B cell (primary cell): ENCODE measurements around the gene VSTM2L. TPM values are rescaled to one million over a fixed set of nuclear protein-coding genes. Genes with fewer than 3 reads are reported as not detected.

Experiments used
- ATAC-seq: fragments of 200-7000 bp; cut with Tn5 transposase; one replicate; pipeline ENCODE4 v1.10.0; 2021; ENCODE audit warnings: low read depth, mild to moderate bottlenecking, moderate number of reproducible peaks, moderate library complexity
- CTCF ChIA-PET: fragments of 350-600 bp; sonication (Branson Sonifier 250); formaldehyde crosslinking; loops from one replicate; lab custom pipeline; 2021; ENCODE audit warnings: antibody characterized with exemption, inconsistent platforms; lab: Charles Lee
- POLR2A ChIA-PET: fragments of 350-600 bp; sonication (Branson Sonifier 250); formaldehyde crosslinking; loops from one replicate; lab custom pipeline; 2021; ENCODE audit warnings: antibody characterized with exemption; lab: Charles Lee
- DNase-seq: peaks from one replicate; pipeline ENCODE4 v3.0.0; 2013
- H2AFZ ChIP-seq: 2 replicates; pipeline ENCODE4 v1.6.1; 2012; ENCODE audit warnings: mild to moderate bottlenecking, low read depth, low read length; ENCODE audit not compliant: insufficient read depth, poor library complexity, severe bottlenecking
- H3K27ac ChIP-seq, 2 donors: 1 replicate in 1 of 2; 2 replicates in 1 of 2; pipeline ENCODE4 v1.5.1; 2012 to 2013; ENCODE audit warnings: low read length in 2 of 2, mild to moderate bottlenecking in 2 of 2, moderate library complexity in 1 of 2
- H3K27me3 ChIP-seq, 4 experiments: fragments of 200-600 bp in 1 of 4; sonication (generic) in 1 of 4; replicated peaks in 1 of 4; 1 replicate in 2 of 4; 2 replicates in 2 of 4; pipeline versions ENCODE4 v1.6.1 to v1.7.0; 2013 to 2016; ENCODE audit warnings: low read length in 3 of 4, mild to moderate bottlenecking in 2 of 4, mixed read lengths in 1 of 4, moderate library complexity in 1 of 4; ENCODE audit not compliant: insufficient read depth in 4 of 4, control insufficient read depth in 3 of 4; ENCODE audit errors: control extremely low read depth in 1 of 4
- H3K36me3 ChIP-seq, 2 experiments: replicated peaks in 1 of 2; 1 replicate in 1 of 2; 2 replicates in 1 of 2; pipeline versions ENCODE4 v1.6.1 to v1.7.1; 2013; ENCODE audit warnings: low read length in 1 of 2; ENCODE audit not compliant: insufficient read depth in 2 of 2, control insufficient read depth in 1 of 2; ENCODE audit errors: control extremely low read depth in 1 of 2, extremely low read depth in 1 of 2
- H3K4me1 ChIP-seq, 2 donors: fragments of 200-600 bp in 1 of 2; sonication (generic) in 1 of 2; 1 replicate in 1 of 2; 2 replicates in 1 of 2; pipeline versions ENCODE4 v1.5.1 to v1.6.1; 2013 to 2017; ENCODE audit warnings: low read length in 2 of 2; ENCODE audit not compliant: control insufficient read depth in 2 of 2, insufficient read depth in 2 of 2
- H3K4me2 ChIP-seq: replicated peaks from 2 replicates; pipeline ENCODE3; 2012; ENCODE audit warnings: mild to moderate bottlenecking, low read depth, low read length; ENCODE audit not compliant: poor library complexity, severe bottlenecking
- H3K4me3 ChIP-seq, 5 experiments: fragments of 200-600 bp in 1 of 5; sonication (generic) in 1 of 5; 1 replicate in 3 of 5; 2 replicates in 2 of 5; pipeline versions ENCODE4 v1.5.1 to v1.7.0; 2011 to 2016; ENCODE audit warnings: low read length in 4 of 5, mild to moderate bottlenecking in 4 of 5, low read depth in 2 of 5, control low read depth in 1 of 5, moderate library complexity in 1 of 5; ENCODE audit not compliant: insufficient read depth in 1 of 5; ENCODE audit errors: control extremely low read depth in 1 of 5, extremely low read depth in 1 of 5
- H3K79me2 ChIP-seq: fragments of 200-600 bp; sonication (generic); one replicate; pipeline ENCODE4 v1.6.0; 2016; ENCODE audit warnings: low read length; ENCODE audit not compliant: control insufficient read depth, insufficient read depth
- H3K9ac ChIP-seq: fragments of 200-600 bp; sonication (generic); 2 replicates; pipeline ENCODE4 v1.6.1; 2017; ENCODE audit warnings: mild to moderate bottlenecking, low read length, moderate library complexity
- H3K9me3 ChIP-seq, 3 donors: one replicate each; pipeline versions ENCODE4 v1.6.1 to v1.7.1; 2013; ENCODE audit warnings: low read length in 2 of 3; ENCODE audit not compliant: control insufficient read depth in 2 of 3, insufficient read depth in 1 of 3; ENCODE audit errors: control extremely low read depth in 1 of 3
- H4K20me1 ChIP-seq: 2 replicates; pipeline ENCODE4 v1.6.0; 2012; ENCODE audit warnings: mild to moderate bottlenecking, low read length; ENCODE audit not compliant: insufficient read depth, control insufficient read depth, poor library complexity, severe bottlenecking
- H3K27ac Mint-ChIP-seq: one replicate; pipeline ENCODE4 v1.8.0; 2021; ENCODE audit warnings: mixed read lengths
- H3K27me3 Mint-ChIP-seq: one replicate; pipeline ENCODE4 v1.8.0; 2021; ENCODE audit warnings: mixed read lengths
- H3K4me1 Mint-ChIP-seq: one replicate; pipeline ENCODE4 v1.8.0; 2021; ENCODE audit warnings: mixed read lengths
- H3K4me3 Mint-ChIP-seq: one replicate; pipeline ENCODE4 v1.8.0; 2021; ENCODE audit warnings: mixed read lengths
- H3K9me3 Mint-ChIP-seq: one replicate; pipeline ENCODE4 v1.8.0; 2022; ENCODE audit warnings: mixed read lengths; ENCODE audit not compliant: insufficient read depth
- EZH2 ChIP-seq: IDR thresholded peaks from 2 replicates; pipeline ENCODE4 v1.6.1; 2012; ENCODE audit warnings: borderline replicate concordance, low read depth, mild to moderate bottlenecking, moderate library complexity, low read length; ENCODE audit not compliant: insufficient read depth, poor library complexity, severe bottlenecking
- WGBS: methylation state at CpG from one replicate; pipeline ENCODE4 v1.1.5; 2013; ENCODE audit warnings: missing lambda C conversion rate; ENCODE audit not compliant: insufficient coverage; 5-methylcytosine and 5-hydroxymethylcytosine counted together
- intact Hi-C: fragments of 100-400 bp; cut with micrococcal nuclease; formaldehyde crosslinking; loops from one replicate; pipeline ENCODE4 v1.10.0; 2022
- polyA plus RNA-seq: library from polyadenylated mRNA; depleted of rRNA; stranded (reverse); fragments of >200 nt; gene quantifications from 2 replicates; pipeline ENCODE4 v1.2.3, GENCODE V29; 2012
- total RNA-seq, 2 donors: library from RNA; stranded (reverse); fragments of 120-200 nt in 1 of 2; gene quantifications; 1 replicate in 1 of 2; 2 replicates in 1 of 2; pipeline versions ENCODE4 v1.2.3 to v1.2.4, GENCODE V29; 2013 to 2022
- TF ChIP-seq, protein P1 (sequence below): fragments of 200-600 bp; IDR thresholded peaks from one replicate; pipeline ENCODE4 v1.8.0; 2022; ENCODE audit warnings: antibody characterized with exemption, mild to moderate bottlenecking

VSTM2L gene
- total and polyA plus RNA-seq, 2 donors (not counting 1 experiment from before 2014, with no cell fraction given), result 0.25 TPM; not detected in 1

- CTCF ChIA-PET, result no interaction called here
- intact Hi-C loops, result no loop called here
- POLR2A ChIA-PET, result no interaction called here
Measured at GRCh38 chr20:37970856-37971245, 67.9 kb downstream of the VSTM2L start.

DNA sequence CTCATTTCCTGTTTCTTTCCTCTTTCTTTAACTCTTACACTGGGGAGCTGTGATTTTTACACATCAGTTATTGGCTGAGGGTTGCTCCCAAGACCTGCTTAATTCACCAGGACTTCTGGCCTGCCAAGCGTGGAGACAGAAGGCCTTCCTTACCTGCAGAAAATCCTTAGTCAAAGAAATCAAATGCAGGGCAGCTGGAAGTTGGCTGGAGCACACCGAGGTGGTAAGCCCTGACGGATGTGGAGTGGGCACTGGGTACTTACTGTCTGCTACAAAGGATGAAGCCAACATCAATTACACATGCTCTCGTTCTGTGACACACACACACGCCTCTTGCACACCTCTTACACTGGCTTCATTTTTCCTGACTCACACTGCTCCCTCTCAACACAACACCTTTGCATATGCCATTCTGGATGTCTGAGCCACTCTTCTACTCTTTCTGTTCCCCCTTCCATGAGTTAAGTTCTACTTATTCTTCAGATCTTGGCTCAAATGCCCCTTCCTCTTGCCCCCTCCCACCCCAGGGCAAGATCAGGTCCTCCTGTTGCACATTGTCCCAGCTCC lies 68.7 kb downstream of the VSTM2L start:
- Histone ChIP-seq H4K20me1 (no peaks in the 10 kb centered on the region), H3K9ac (no peak overlapping the region), H3K27ac (no peak overlapping the region), H2AFZ (no peak overlapping the region), H3K27me3 (peaks cover 0 to 7% (median 0%) of the 10 kb centered on the region in 4 experiments), H3K4me2 (no peak overlapping the region), H3K4me1 (peaks cover 0 to under 1% of the 10 kb centered on the region in 2 donors), H3K36me3 (no peaks in the 10 kb centered on the region), H3K4me3 (no peak overlapping the region), H3K9me3 (peaks cover 0 to 12% (median 6%) of the 10 kb centered on the region in 3 donors), H3K79me2 (no peaks in the 10 kb centered on the region)
- TF ChIP-seq EZH2, result no peak
- TF ChIP-seq, protein P1, sequence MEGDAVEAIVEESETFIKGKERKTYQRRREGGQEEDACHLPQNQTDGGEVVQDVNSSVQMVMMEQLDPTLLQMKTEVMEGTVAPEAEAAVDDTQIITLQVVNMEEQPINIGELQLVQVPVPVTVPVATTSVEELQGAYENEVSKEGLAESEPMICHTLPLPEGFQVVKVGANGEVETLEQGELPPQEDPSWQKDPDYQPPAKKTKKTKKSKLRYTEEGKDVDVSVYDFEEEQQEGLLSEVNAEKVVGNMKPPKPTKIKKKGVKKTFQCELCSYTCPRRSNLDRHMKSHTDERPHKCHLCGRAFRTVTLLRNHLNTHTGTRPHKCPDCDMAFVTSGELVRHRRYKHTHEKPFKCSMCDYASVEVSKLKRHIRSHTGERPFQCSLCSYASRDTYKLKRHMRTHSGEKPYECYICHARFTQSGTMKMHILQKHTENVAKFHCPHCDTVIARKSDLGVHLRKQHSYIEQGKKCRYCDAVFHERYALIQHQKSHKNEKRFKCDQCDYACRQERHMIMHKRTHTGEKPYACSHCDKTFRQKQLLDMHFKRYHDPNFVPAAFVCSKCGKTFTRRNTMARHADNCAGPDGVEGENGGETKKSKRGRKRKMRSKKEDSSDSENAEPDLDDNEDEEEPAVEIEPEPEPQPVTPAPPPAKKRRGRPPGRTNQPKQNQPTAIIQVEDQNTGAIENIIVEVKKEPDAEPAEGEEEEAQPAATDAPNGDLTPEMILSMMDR, result no peak
- ChIA-PET POLR2A (no interaction called here), CTCF (no interaction called here)
- DNase-seq (no peak), ATAC-seq (no peak)
- WGBS, result 100% methylated on average over 5 of the region's 5 CpGs
- peaks cover 4% of the 10 kb centered on the region for H3K4me1 Mint-ChIP-seq
- peaks cover 1% of the 10 kb centered on the region for H3K9me3 Mint-ChIP-seq
- H3K27ac Mint-ChIP-seq, result no peak overlapping the region
- H3K27me3 Mint-ChIP-seq, result peaks cover 10% of the 10 kb centered on the region
- H3K4me3 Mint-ChIP-seq, result no peak overlapping the region
- intact Hi-C loops, result no loop called here

More at GRCh38 chr20:37970856-37971245, 67.9 kb downstream of the VSTM2L start:
- H3K27ac ChIP-seq, result no peak overlapping the region
- no peak overlapping the region for H2AFZ ChIP-seq
- Mint-ChIP-seq H3K9me3 (peaks cover 5% of the 10 kb centered on the region), H3K4me3 (no peak overlapping the region), H3K27me3 (peaks cover 15% of the 10 kb centered on the region), H3K4me1 (no peaks in the 10 kb centered on the region), H3K27ac (no peak overlapping the region)
- H3K27me3 ChIP-seq, result peaks cover 0 to 7% (median 0%) of the 10 kb centered on the region in 4 experiments
- H3K4me1 ChIP-seq, result no peaks in the 10 kb centered on the region
- no peaks in the 10 kb centered on the region for H3K79me2 ChIP-seq
- no peak for TF ChIP-seq EZH2
- TF ChIP-seq, protein P1, result no peak
- no peak overlapping the region for H3K4me3 ChIP-seq
- no peak overlapping the region for H3K4me2 ChIP-seq
- no peak for DNase-seq
- H3K9me3 ChIP-seq, result peaks cover 0 to 12% (median 6%) of the 10 kb centered on the region in 3 donors
- no peaks in the 10 kb centered on the region for H3K36me3 ChIP-seq
- no peak overlapping the region for H3K9ac ChIP-seq
- no peak for ATAC-seq
- H4K20me1 ChIP-seq, result no peaks in the 10 kb centered on the region
